ENCODE results near the gene GLI2. TPM values are rescaled to one million over a fixed set of nuclear protein-coding genes. Genes with fewer than 3 reads are reported as not detected.

GLI2 gene
- total and polyA plus RNA-seq, 9 of the 15 experiments (the other 6 are each of a cell fraction or from before 2014, with no cell fraction given), result 0.24 TPM; not detected in 8

- CTCF ChIA-PET (ENCODE audit: low intra/inter-chr PET ratio), result no interaction called here
- H3K4me1 ChIP-seq (replicated peaks in 1 of 2; ENCODE audit: control insufficient read depth in 2 of 2, insufficient read depth in 2 of 2, low read length in 2 of 2), result no peaks in the 10 kb centered on the region
- peaks cover 3% of the 10 kb centered on the region; the same call in 1 of the 2 replicates for H4K20me1 ChIP-seq (replicated peaks; ENCODE audit: control insufficient read depth, insufficient read depth, low read length)
- H2AFZ ChIP-seq (ENCODE audit: low read depth, low read length), result no peak overlapping the region
- no peak for DNase-seq (ENCODE audit: extremely low read depth in 1 of 4, low spot score in 3 of 4)
- no peak overlapping the region for H3K9ac ChIP-seq (ENCODE audit: insufficient read depth in 1 of 2, low read depth in 2 of 2, low read length in 2 of 2)
- peaks cover 0 to 41% of the 10 kb centered on the region in 2 experiments; a peak in 2 of 5 replicates for H3K27me3 ChIP-seq (ENCODE audit: control insufficient read depth in 2 of 2, insufficient read depth in 2 of 2, low read length in 2 of 2)
- TF ChIP-seq CEBPG (CRISPR knock-in tag; IDR thresholded peaks at IDR 0.05), result peak; percentile 15; the same call in 1 of the 2 replicates
- peak in 1 of 2 experiments; percentile 57; a peak in 1 of 4 replicates for TF ChIP-seq CEBPG (tag; conservative IDR thresholded peaks at IDR 0.05 in 1 of 2, IDR thresholded peaks at IDR 0.05 in 1 of 2)
- TF ChIP-seq ZNF146 (CRISPR knock-in tag; IDR thresholded peaks at IDR 0.05; ENCODE audit: unreplicated experiment), result no peak
- TF ChIP-seq SOX6 (IDR thresholded peaks at IDR 0.05), result no peak
- TF ChIP-seq TRIM28 (IDR thresholded peaks at IDR 0.05), result no peak
- TF ChIP-seq ZNF324 (CRISPR knock-in tag; IDR thresholded peaks at IDR 0.05), result no peak
- TF ChIP-seq, protein P1, sequence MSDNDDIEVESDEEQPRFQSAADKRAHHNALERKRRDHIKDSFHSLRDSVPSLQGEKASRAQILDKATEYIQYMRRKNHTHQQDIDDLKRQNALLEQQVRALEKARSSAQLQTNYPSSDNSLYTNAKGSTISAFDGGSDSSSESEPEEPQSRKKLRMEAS (CRISPR knock-in tag; IDR thresholded peaks at IDR 0.05), result no peak
- TF ChIP-seq PHF21A (IDR thresholded peaks at IDR 0.05; ENCODE audit: borderline replicate concordance, low read depth), result no peak
- TF ChIP-seq EWSR1 (IDR thresholded peaks at IDR 0.05; ENCODE audit: borderline replicate concordance, low read depth, partially characterized antibody), result no peak
- TF ChIP-seq, protein P2, sequence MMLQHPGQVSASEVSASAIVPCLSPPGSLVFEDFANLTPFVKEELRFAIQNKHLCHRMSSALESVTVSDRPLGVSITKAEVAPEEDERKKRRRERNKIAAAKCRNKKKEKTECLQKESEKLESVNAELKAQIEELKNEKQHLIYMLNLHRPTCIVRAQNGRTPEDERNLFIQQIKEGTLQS (IDR thresholded peaks at IDR 0.05), result peak; percentile 54
- TF ChIP-seq, protein P2 (CRISPR knock-in tag; conservative IDR thresholded peaks at IDR 0.05), result no peak
- TF ChIP-seq ZNF79 (CRISPR knock-in tag; IDR thresholded peaks at IDR 0.05; ENCODE audit: low read depth), result no peak
- H3K9me1 ChIP-seq (ENCODE audit: control insufficient read depth, insufficient read depth, low read length), result no peaks in the 10 kb centered on the region
- intact Hi-C loops (cut with micrococcal nuclease), result no loop called here
- no peak overlapping the region for H3K4me2 ChIP-seq (ENCODE audit: insufficient read depth, low read length)
- H3K36me3 ChIP-seq (ENCODE audit: control insufficient read depth, insufficient read depth, low read length), result no peaks in the 10 kb centered on the region
- H3K4me3 ChIP-seq, result no peak overlapping the region
- POLR2A ChIA-PET, result no interaction called here
- in situ Hi-C loops (cut with MboI), result no loop called here
- H3K79me2 ChIP-seq (ENCODE audit: control insufficient read depth, insufficient read depth, low read length), result no peaks in the 10 kb centered on the region
- WGBS (ENCODE audit: insufficient coverage, low coverage, missing lambda C conversion rate), result 3% methylated on average over 9 of the region's 11 CpGs
- no peak for FAIRE-seq
- H3K27ac ChIP-seq (ENCODE audit: extremely low read depth, low read depth, low read length), result no peak overlapping the region
- no peaks in the 10 kb centered on the region for H3K9me3 ChIP-seq (replicated peaks; ENCODE audit: control insufficient read depth, insufficient read depth, low read depth, low read length)
- peak; percentile 40; the same call in 2 of the 3 replicates for ATAC-seq
- no TSS peak for BruUV-seq (replicated peaks)
Observed at GRCh38 chr2:120749506-120750431, 14.1 kb downstream of the GLI2 start.

Measured in K562 (cell line).